SK-N-SH treated with all-trans-retinoic acid at 6 μM for 48 hours (cell line): ENCODE measurements around the gene AKAP13.

Experiments used
- ATAC-seq: fragments of 200-7000 bp; cut with Tn5 transposase; 3 replicates; pipeline ENCODE4 v1.9.1; 2020; ENCODE audit warnings: mild to moderate bottlenecking, moderate library complexity
- BACH2 ChIP-seq: fragments of 250-450 bp; sonication (Bioruptor Pico); IDR thresholded peaks from 2 replicates; pipeline ENCODE4 v1.9.0; 2021; ENCODE audit warnings: mild to moderate bottlenecking, borderline replicate concordance
- CREB5 ChIP-seq: fragments of 250-450 bp; sonication (Bioruptor Pico); IDR thresholded peaks from 2 replicates; pipeline ENCODE4 v1.5.1; 2020; ENCODE audit warnings: low read depth, mild to moderate bottlenecking, moderate library complexity
- CSDC2 ChIP-seq: fragments of 250-450 bp; sonication (Bioruptor Pico); IDR thresholded peaks from 2 replicates; pipeline ENCODE4 v1.5.0; 2020; ENCODE audit warnings: mild to moderate bottlenecking, moderate library complexity
- CSRNP3 ChIP-seq: fragments of 250-450 bp; sonication (Bioruptor Pico); IDR thresholded peaks from 2 replicates; pipeline ENCODE4 v1.5.1; 2021; ENCODE audit warnings: mild to moderate bottlenecking, moderate library complexity
- ESRRG ChIP-seq: fragments of 250-450 bp; sonication (Bioruptor Pico); IDR thresholded peaks from 2 replicates; pipeline ENCODE4 v1.6.1; 2021; ENCODE audit warnings: mild to moderate bottlenecking
- ISL1 ChIP-seq: fragments of 250-450 bp; sonication (Bioruptor Pico); IDR thresholded peaks from 2 replicates; pipeline ENCODE4 v2.1.2; 2022; ENCODE audit warnings: mild to moderate bottlenecking, moderate library complexity
- OSR1 ChIP-seq: fragments of 250-450 bp; sonication (Bioruptor Pico); IDR thresholded peaks from 2 replicates; pipeline ENCODE4 v1.8.0; 2022; ENCODE audit warnings: moderate library complexity, mild to moderate bottlenecking, inconsistent platforms
- PATZ1 ChIP-seq: fragments of 250-450 bp; sonication (Bioruptor Pico); IDR thresholded peaks from 2 replicates; pipeline ENCODE4 v1.8.0; 2020; ENCODE audit warnings: mild to moderate bottlenecking, moderate library complexity, borderline replicate concordance
- POU6F1 ChIP-seq: fragments of 250-450 bp; sonication (Bioruptor Pico); IDR thresholded peaks from 2 replicates; pipeline ENCODE4 v1.8.0; 2021; ENCODE audit warnings: low read depth, mild to moderate bottlenecking, moderate library complexity, borderline replicate concordance
- PPARA ChIP-seq: fragments of 250-450 bp; sonication (Bioruptor Pico); IDR thresholded peaks from 2 replicates; pipeline ENCODE4 v1.5.0; 2020; ENCODE audit warnings: mild to moderate bottlenecking, borderline replicate concordance
- RARB ChIP-seq: fragments of 250-450 bp; sonication (Bioruptor Pico); IDR thresholded peaks from 2 replicates; pipeline ENCODE4 v1.8.0; 2021; ENCODE audit warnings: mild to moderate bottlenecking, moderate library complexity
- SNAI2 ChIP-seq: fragments of 250-450 bp; sonication (Bioruptor Pico); IDR thresholded peaks from 2 replicates; pipeline ENCODE4 v1.5.0; 2020; ENCODE audit warnings: mild to moderate bottlenecking, moderate library complexity
- TOX ChIP-seq: fragments of 250-450 bp; sonication (Bioruptor Pico); IDR thresholded peaks from 2 replicates; pipeline ENCODE4 v1.8.0; 2021; ENCODE audit warnings: mild to moderate bottlenecking, moderate library complexity, borderline replicate concordance
- TSHZ2 ChIP-seq: fragments of 250-450 bp; sonication (Bioruptor Pico); IDR thresholded peaks from 2 replicates; pipeline ENCODE4 v1.5.0; 2020; ENCODE audit warnings: mild to moderate bottlenecking, moderate library complexity
- ZC3H10 ChIP-seq: fragments of 250-450 bp; sonication (Bioruptor Pico); IDR thresholded peaks from 2 replicates; pipeline ENCODE4 v1.5.1; 2021; ENCODE audit warnings: mild to moderate bottlenecking, moderate library complexity
- ZFP30 ChIP-seq: fragments of 450-650 bp; formaldehyde crosslinking; IDR thresholded peaks from 2 replicates; pipeline ENCODE4 v1.5.0; 2022; ENCODE audit warnings: mild to moderate bottlenecking, moderate library complexity
- ZNF70 ChIP-seq: fragments of 450-650 bp; formaldehyde crosslinking; IDR thresholded peaks from 2 replicates; pipeline ENCODE4 v1.5.0; 2020; ENCODE audit warnings: mild to moderate bottlenecking, moderate library complexity

The AKAP13 gene

GRCh38 chr15:85393210-85393609 is 12.8 kb downstream of the AKAP13 start (continued):
- no peak for TF ChIP-seq TSHZ2
- TF ChIP-seq POU6F1 = no peak
- TF ChIP-seq PATZ1 = no peak
- no peak for TF ChIP-seq RARB (CRISPR knock-in tag)
- TF ChIP-seq ISL1 (CRISPR knock-in tag) = no peak
- no peak for TF ChIP-seq ZNF70
- no peak for TF ChIP-seq BACH2 (CRISPR knock-in tag)
- TF ChIP-seq ESRRG (CRISPR knock-in tag) = no peak
- no peak for TF ChIP-seq CSDC2 (CRISPR knock-in tag)

GRCh38 chr15:85394554-85395333 is 14.3 kb downstream of the AKAP13 start:
- peak; percentile 45; the same call in 1 of the 3 replicates for ATAC-seq
- no peak; the same call in 1 of the 2 replicates for TF ChIP-seq PATZ1
- TF ChIP-seq RARB (CRISPR knock-in tag) = no peak
- TF ChIP-seq ISL1 (CRISPR knock-in tag) = peak; percentile 56

GRCh38 chr15:85396554-85396953 is 16.2 kb downstream of the AKAP13 start:
- TF ChIP-seq CREB5 (CRISPR knock-in tag) = no peak
- TF ChIP-seq ZNF70 = no peak
- TF ChIP-seq PPARA (CRISPR knock-in tag) = no peak
- TF ChIP-seq SNAI2 (CRISPR knock-in tag) = no peak
- TF ChIP-seq TOX (CRISPR knock-in tag) = no peak
- no peak for TF ChIP-seq RARB (CRISPR knock-in tag)
- no peak for TF ChIP-seq CSRNP3 (CRISPR knock-in tag)
- no peak for TF ChIP-seq ZC3H10 (CRISPR knock-in tag)
- no peak for TF ChIP-seq OSR1 (CRISPR knock-in tag)
- no peak for TF ChIP-seq PATZ1
- TF ChIP-seq ZFP30 = no peak
- ATAC-seq = peak; percentile 56; the same call in 1 of the 3 replicates
